HG03432 (cell line): ENCODE results near the gene CCDC187.
A peak's percentile ranks its signal among the peaks of the same experiment; 100 is the strongest.

Source experiments
- ATAC-seq: cut with Tn5 transposase; IDR thresholded peaks from one replicate; pipeline ENCODE4 v1.9.1; 2021; ENCODE audit warnings: mild to moderate bottlenecking, moderate library complexity; ENCODE audit not compliant: unreplicated experiment

The CCDC187 gene

DNA sequence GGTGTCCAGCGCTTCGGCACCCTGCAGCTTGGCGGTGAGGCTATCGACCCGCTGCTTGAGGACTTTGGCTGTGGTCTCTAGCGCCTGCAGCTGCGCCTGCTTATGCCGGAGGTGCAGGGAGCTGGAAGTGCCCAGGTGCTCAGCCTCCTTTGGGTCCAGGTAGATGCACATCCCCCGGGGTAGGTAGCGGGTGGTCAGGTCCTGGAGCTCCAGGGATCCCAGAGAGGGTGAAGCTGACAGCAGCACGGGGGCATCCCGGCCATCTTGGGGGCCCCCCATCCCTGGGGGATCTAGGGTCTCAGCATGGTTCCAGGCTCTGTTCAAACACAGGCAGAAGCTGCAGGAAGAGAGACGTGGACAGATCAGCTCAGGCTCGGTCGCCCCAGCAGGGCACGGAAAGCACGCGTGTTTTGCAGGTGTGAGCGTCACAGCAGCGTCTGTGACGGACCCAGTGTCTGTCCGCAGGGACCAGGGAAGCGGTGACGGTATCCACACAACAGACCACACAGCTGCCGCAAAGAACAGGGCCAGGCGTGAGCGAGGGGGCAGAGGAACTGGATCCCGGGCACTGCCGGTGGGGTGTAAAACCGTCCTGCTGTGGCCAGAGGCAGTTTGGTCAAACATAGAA lies 17.4 kb downstream of the CCDC187 start:
- ATAC-seq: no peak

DNA sequence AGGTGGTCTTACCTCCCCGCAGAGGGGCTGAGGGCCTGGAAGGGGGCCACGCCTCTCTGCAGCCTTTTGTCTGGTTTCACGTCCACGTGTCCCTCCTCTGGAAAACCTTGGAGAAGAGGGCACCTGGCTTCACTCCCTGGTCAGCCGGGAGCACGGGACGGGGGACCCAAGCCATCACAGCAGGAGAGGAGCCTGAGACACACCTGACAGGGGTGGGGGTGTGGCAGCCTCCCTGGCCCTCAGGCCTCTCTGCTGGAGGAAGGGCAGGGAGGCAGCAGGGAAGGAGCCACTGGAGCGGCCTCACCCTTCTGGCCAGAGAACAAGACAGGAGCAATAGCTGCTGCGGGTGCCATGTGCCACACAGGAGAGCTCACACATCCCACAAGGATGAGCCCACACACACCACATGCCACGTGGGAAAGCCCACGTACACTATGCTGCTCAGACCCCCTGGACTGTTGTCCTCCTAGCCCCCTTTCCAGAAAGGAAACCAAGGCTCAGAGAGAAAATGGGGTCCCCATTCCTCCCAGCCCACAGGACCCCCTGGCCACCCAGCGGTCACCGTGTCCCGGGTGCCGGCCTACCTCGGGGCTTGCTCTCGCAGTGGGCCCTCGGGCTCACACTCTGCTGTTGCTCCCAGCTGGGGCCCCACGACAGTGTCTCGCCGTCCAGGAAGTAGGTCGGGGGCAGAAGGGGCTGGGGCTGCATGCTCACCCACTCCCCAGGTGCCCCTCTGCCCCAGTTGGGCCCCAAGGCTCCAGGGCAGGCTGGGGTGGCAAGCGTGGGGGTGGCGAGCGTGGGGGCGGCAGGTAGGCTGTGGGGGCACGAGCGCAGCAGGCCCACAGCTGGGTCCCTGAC lies 18.2 kb downstream of the CCDC187 start:
- no peak for ATAC-seq

DNA sequence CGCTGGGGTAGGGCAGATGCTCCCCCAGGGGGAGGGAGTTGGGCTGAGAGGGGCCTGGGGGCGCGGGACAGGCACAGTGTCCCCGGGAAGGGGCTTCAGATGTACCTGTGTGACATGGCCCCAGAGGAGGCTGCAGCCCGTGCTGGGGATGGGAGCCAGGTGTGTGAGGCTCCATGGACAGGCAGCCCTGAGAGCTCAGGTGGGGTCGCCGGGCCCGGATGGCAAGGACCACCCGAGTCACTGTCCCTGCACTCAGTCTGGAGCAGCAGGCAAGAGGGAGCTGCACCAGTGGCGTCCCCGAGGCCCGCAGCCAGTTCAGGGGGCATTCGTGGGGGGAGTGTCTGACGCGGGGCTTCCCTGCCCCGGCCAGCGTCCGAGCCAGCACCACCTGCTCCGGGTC lies 18.9 kb downstream of the CCDC187 start:
- no peak for ATAC-seq

DNA sequence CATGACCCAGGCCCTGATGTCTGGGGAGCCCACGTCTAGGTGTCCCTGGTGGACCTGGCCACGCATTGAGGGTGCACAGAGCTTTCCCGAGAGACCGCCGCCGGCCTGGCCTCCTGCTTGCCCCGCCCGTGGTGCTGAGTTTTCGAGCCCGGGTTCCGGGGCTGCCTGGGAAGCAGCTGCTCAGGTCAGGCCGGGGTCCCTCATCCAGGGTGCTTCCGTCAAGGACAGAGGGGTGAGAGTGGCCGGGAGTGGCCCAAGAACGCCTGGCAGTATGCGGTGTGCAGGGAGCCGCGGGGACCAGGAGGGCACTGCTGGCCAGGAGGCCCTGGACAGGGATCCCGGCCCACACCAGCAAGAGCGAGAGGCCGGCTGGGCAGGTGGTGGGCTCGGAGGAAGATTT lies 19.6 kb downstream of the CCDC187 start:
- no peak for ATAC-seq

DNA sequence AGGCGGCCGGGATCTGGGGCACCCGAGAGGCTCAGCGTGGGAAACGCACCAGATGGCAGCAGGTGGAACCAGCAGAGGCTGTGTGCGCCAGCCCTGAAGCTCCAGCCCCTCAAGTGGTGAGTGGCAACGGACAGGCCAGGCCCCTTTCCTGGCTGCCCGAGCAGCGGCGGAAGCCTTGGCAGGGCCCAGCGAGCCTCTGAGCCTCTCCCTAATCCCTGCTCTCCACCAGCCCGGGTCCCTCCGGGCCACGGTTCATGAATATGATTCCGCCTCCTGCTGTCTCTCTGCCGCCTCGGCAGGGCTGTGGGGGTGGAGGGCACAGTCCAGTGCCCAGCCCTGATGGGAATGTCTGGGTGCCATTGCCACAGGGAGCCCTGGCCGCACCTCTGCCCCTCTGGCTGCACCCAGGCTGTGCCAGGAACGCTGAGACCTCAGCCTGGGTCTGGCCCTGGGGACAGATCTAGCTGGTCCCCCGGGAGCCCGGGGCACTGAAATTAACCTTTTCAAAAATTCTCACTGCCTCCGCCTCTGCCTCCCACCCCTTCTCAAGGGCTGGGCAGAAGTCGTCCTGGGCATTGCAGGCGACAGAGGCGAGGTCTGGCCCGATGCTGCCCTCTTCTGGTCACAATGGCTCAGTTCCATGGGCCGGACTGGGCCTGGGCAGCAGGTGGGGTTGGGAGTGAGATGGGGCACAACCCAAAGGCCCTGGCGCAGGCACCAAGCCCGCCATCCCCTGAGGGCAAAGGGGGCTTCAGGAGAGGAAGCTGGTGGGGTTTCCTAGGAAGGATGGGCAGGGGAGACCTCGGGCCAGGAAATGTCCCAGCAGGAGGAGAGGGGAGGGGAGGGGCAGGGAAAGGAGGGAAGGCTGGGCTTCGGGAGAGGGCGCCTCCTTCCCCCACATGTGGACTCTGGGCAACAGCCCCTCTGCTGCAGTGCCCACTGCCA lies 20.3 kb downstream of the CCDC187 start:
- peak; percentile 76 for ATAC-seq

DNA sequence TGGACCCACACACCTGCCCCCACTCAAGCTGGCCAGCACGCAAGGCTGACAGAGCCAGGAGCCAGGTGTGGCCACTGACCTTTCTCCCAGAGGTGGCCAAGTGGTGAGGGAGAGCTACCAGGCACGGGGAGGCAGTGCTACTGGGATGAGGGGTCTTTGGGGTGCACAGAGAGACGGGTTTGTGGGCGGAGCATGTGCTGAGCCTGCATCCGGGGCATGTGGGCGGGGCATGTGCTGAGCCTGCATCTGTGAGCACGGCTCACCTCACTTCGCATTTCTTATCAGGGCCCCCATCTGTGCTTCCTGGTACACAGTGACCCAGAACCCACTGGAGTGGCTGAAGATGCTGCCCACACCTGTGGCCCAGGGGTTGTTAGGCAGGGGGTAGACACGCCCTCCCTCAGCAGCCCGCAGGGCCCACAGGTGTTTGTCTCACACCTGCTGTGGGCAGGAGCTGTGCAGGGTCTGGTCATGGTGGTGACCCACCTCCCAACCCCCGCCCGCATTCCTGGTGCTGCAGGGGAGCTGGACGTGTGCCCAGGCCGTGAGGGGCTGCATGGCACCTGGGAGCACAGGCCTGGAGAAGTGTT lies 21.5 kb downstream of the CCDC187 start:
- no peak for ATAC-seq

DNA sequence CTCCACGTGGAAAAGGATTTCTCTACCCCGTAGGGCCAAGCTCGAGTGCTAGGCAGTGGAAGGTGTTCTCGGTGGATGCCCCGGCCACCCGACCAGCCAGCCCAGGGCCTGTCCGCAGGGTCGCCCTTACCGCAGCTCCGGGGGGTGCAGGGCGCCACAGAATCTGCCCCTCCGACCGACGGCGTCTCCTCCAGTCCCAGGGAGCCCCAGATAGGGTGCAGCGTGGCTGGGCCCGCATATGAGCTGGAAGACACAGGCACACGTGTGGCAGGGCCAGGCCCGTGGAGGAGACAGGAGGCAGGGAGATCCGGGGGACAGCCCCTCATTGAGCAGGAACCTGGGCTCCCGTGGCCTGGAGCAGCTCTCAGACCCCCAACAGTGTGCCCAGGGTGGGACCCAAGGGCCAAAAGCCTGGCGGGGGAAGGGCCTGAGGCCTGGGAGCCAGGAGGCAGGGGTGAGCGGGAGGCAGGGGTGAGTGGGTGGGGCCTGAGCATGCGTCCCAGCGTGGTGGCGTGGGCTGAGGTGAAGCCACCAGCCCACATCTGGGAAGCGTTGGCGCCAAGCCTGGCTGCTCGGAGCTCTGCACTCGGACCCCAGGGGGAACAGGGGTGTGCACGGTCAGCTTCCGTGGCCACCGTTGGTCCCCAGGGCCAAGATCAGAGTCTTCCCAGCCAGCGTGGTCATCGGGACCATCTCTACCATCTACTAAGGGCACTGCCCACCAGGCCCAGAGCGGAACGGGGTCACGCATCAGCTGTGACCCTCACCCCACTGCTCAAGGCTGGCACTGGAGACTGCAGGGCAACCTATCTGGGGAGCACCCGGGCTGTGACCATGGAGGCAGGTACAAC lies 22.2 kb downstream of the CCDC187 start:
- no peak for ATAC-seq

DNA sequence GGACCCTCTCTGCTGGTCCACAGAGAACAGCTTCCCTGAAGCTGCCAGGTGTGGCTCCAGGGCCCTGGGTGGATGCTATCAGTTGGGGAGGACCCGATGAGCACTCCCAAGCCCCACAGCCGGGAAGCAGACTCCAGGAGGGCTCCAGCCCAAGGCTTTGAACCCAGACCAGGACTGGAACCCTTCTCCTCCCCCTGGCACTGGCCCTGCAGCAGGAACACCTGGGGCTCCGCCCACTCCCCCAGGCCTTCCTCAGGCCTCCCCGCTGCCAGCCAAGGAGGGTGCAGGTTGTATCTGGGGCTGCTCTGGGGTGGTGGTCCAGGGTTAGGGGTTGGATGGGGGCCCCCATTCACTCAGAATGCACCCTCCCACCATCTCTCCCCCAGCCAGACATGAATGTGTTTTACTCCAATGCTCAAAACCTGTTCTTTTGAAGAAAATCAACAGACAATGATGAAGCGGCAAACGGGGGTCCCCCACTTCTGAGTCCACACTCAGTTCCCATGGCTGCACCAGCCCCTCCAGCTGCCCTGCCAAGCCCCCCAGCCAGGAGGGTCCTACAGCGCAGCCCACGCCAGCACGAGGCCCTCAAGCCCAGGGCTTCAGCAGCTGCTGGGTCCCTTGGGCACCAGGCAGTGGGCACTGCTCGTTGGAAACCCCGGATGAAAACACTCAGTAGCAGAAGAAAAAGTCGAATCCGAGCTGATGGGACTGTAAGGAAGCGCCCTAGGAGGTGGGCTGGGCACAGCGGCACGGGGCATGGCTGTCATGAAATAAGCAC lies 23.2 kb downstream of the CCDC187 start:
- ATAC-seq: no peak

DNA sequence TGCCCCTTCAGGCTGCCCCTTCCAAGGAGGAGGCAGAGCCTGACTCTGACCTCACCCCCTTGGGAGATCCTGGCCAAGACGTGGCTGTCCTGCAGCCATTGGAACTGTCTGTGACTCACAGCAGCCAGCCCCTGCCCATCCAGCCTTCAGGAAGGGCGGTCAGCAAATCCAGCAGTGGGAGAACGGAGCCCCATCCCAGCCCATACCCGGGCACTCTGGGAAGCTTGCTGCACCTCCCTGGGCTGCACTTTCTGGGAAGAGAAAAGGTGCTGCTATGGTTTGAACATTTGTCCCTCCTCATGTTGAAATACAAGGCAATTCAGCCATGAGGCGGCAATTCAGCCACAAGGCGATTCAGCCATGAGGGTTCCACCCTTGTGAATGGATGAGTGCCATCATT lies 24.4 kb downstream of the CCDC187 start:
- ATAC-seq: no peak

DNA sequence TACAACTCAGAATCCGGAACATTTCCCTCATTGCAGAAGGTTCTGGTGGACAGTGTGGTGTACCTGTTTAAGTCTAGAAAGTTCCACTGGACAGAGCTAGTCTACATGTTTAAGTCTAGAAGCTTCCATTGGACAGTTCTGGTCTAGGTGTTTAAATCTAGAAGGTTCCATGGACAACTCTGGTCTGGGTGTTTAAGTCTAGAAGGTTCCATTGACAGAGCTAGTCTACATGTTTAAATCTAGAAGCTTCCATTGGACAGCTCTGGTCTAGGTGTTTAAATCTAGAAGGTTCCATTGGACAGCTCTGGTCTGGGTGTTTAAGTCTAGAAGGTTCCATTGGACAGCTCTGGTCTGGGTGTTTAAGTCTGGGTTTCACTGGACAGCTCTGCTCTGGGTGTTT lies 25.0 kb downstream of the CCDC187 start:
- no peak for ATAC-seq

DNA sequence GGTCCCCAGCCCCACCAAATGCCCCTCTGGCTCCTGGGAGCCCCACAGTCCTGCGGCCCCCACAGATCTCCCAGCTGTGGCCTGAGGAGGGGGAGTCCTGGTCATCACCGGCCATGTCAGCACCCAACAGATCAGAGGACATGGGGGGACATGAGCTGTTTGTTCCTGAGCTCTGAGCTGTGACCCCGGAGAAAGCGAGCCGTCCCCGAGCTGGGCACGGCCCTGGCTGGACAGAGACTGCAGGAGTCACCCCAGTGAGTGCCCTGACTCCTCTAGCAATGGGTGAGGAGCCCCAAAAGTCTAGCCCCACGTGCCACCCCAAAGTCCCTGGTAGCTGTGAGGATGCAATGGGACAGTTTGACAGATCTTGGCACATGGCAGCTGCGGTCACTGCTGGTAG lies 25.7 kb downstream of the CCDC187 start:
- no peak for ATAC-seq

DNA sequence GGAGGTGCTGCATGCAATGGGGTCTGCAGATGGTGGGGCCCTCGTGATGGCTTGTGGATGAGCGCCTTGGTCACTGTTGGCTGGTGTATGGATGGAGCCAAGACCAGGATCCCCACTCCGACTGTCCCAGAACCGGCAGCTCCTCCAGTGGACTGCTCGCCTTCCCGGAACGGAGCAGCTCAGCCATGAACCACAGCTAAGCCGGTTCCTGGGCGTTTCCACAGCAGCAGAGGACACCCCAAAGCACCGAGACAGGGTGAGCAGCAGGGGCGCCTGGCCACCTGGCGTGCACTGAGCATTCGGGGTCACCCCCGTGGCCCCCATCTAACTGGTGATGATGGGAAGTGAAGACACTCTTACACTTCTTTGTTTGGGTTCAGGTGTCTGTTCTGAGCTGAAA lies 26.1 kb downstream of the CCDC187 start:
- ATAC-seq: no peak

DNA sequence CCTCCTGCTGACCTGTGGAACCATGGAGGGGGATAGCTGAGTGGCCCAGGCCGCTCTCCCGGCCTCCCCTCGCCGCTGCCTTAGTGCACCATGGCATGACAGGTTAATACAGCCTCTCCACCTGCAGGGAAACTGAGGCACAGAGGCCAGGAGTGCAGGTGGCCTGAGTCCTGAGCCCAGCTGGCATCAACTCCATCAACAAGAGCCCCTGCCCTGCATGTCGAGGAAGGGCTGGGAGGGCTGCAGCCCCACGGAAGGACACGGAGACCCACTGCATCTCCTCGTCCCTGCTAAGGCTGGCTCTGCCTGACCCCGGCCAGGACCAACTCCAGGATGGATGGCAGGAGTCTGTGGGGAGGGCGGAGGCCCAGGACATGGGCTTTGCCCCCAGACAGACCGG lies 27.2 kb downstream of the CCDC187 start:
- ATAC-seq: no peak

DNA sequence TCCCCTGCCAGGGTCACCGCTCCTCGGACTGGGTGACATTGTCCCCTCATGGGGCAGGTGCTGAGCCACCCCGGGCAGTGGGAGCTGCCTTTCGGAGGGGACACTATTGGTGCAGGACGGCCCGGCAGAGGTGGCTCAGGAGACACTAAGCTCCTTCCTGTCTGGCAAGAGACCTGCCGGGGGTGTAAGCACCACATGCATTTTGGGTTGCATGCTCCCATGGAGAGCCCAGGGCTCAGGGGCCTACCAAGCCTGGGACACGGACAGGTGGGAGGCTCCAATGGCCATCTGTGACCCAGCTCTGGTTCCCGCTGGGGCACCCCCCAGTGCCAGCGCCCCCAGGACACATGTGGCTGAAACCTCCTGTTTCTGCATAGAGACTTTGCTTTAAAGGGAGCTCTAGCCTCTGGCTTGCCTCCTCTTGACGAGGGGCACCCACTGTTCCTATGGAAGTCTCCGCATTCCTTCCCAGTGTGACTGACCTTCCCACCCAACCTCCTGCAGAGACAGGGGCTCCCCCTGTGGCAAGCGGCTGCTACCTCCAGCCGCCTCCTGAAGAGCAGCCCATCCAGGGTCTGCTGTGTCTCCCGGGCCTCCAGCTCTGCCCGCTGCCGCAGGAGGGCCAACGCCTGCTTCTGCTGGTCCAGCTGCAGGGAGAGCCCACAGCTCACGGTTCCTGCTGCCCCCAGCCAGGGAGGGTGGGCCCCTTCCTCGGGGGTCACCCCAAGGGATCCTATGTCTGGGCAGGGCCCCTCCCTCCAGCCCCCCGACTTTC lies 28.1 kb downstream of the CCDC187 start:
- no peak for ATAC-seq

DNA sequence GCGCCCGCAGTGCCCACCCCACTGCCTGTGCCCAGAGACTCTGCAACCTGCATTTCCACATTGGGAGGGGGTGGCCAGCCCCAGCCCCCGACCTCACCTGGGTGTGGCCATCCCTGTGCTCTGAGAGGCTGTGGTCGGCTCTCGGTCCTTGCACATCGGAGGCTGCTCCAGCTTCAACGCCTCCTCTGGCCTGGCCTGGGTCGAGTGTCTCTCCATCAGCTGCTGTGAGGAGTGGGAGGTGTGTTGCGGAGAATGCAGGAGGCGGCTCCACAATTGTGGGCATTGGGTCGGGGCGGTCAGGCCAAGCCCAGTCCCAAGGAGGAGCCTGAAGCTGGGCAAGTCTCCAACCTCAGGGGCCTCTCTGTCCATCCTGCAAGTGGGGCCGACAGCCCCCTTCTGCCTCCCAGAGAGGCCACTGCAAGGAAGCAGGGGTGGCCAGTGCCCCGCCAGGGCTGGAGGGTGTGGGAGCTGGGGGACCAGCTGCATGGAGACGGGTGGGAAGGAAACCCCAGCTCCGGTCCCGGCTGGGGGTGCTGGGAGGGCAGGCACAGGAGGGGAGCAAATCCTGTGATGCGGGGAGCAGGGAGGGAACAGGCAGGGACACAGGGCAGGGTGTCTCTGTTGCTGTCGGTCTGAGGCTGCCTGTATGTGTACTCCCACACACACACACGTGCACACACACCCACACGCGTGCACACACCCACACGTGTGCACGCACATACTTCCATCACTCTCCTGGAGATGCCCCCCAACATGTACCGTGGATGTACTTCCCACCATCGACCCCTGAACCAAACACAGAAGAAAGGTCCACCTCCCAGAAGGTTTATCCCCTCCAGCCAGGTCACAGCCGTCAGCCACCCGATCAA lies 28.9 kb downstream of the CCDC187 start:
- no peak for ATAC-seq

DNA sequence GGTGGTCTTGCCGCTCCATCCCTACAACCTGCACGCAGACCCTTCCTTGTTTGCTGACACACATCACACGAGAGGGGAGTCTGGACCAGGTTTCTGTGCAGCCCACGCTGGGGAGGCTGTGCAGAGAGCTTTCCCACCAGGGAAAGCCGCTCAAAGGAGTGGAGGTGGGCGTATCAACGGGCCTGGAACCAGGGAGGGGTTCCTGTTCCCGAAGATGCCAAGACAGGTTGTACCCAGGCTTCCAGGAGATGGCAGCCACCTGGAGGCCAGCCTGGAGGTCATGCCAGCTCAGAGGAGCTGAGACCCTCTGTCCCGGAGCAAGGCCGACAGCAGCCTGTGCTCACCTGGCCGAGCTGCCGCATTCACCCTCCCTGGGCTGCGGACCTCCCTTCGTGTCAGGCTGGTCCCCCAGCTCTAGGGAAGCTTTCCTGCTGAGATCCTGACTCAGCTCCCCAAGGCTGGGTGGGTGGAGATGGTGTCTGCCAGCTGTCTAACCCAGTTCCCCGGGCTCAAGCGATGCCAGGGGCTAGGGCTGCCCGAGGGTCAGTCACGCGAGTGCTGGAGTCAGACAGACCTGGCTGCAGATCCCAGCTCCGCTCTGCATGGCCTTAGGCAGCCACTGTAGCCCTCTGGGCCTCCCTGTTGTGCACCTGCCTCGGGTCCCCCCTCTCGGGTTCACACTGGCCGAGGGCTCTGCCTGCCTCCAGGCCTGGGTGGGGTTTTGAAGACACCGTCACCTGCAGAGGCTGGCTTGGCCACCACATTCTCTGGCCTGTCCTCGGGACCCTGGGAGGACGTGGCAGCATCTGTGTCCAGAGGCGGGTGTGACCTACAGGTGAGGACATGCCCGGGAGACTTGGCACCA lies 29.7 kb downstream of the CCDC187 start:
- no peak for ATAC-seq
